Kidney glomerular epithelial cell (primary cell): ENCODE data around the gene TLDC2.
A peak's percentile ranks its signal among the peaks of the same experiment; 100 is the strongest.

Experiments
- DNase-seq: peaks from one replicate; lab custom pipeline; 2025; lab: John Stamatoyannopoulos, UW

TLDC2 gene

DNA sequence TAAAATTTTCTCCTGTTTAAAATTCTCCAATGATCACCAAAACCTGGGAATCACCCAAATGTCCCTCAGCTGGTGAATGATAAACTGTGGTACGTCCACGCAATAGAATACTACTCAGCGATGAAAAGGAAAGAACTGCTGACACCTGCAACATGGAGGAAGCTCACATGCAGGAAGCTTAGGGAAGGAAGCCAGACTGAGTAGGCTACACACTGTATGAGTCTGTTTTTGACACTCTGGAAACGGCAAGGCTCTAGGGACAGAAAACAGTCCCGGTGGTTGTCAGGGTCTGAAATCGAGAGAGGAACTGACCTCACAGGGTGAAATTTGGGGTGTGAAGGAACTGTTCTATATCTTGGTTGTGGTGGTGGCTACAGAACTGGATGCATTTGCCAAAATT lies 25.2 kb upstream of the TLDC2 start:
- no peak for DNase-seq

- no peak for DNase-seq
Observed at GRCh38 chr20:36851490-36851889, 24.4 kb upstream of the TLDC2 start.

- no peak for DNase-seq
Observed at GRCh38 chr20:36852187-36852586, 23.8 kb upstream of the TLDC2 start.

- no peak for DNase-seq
Observed at GRCh38 chr20:36854348-36855240, 21.3 kb upstream of the TLDC2 start.

GRCh38 chr20:36855241-36855657 lies 20.7 kb upstream of the TLDC2 start:
- no peak for DNase-seq

GRCh38 chr20:36856195-36856594 lies 19.7 kb upstream of the TLDC2 start:
- DNase-seq: no peak

DNA sequence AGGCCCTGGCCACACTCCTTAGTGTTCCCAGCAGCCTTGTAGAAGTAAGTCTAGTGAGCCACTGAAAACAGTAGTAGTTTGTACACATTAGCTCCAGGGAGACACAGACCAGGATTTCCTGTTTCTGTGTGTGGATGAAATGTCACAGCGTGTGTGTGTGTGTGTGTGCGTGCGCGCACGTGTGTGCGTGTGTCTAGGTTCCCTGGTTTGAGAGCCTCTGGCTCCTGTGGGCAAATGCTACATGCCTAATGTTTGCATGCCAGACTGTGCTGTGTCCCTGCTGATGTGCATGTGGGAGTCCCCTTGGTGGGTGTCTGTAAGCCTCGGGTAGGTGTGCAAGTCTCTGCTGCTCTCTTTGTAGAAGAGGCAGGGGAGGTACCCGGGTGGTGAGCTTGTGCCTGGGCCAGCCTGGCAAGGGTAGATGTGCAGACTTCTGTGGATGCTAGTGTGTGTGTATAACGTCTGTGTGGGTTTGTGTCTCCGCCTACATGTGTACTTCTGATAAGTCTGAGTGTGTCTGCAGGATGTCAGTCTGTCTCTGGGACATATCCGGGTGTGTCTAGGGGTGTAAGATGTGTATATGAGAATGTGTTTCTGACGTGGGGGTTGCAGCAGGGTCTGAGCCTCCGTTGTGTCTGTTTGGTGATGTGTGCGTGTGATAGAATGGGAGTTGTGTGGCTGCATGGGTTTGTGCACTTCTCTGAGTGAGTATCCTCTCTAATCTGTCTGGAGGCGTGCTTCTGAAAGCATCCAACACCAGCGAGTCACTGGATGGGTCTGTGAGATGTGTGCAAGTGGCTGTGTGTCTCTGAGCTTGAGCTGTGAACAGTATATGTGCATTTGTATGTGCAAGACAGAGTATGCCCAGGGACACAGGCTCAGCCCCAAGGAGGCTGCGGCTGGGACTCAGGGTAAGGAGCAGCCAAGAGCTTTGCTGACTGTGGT lies 19.0 kb upstream of the TLDC2 start:
- no peak for DNase-seq

DNA sequence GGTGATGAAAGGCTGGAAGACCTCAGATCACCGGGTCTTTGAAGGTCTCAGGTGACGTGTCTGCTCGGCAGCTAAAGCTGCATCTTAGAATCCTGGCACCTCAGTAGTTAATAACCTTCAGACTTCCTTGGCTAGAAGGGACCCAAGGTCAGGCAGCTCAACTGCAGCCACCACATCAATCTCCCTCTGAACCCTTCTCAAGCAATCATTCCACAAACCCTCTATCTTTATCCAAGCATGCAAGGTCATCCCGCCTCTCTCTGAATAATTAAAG lies 16.7 kb upstream of the TLDC2 start:
- DNase-seq: no peak

DNA sequence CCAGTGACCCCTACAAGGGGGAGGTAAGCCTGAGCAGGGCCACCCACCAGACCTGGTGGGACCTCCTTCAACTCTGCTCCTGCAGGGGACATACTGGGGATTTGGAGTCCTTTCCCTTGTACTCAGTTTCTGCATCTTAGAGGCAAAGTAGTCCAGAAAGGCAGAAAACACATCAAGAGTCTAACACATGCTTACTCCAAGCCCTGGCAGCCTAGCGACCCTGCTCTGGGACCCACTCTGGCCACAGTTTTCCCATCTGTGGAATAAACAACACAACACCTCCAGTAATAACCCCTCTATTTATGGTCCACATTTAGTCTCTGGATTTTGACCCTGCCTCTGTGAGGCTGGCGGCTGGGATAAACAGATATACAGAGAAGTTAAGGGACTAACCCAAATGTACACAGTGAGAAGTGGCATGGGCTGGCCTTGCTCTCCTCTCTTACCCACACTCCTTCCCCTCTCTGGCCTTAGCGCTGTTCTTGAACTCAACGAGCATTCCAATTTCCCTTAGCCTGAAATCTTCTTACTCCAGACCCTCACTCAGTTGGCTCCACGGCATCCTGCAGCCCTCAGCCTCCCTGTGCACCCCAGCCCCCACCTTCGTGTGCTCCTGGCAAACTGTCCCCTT lies 16.1 kb upstream of the TLDC2 start:
- DNase-seq: no peak

DNA sequence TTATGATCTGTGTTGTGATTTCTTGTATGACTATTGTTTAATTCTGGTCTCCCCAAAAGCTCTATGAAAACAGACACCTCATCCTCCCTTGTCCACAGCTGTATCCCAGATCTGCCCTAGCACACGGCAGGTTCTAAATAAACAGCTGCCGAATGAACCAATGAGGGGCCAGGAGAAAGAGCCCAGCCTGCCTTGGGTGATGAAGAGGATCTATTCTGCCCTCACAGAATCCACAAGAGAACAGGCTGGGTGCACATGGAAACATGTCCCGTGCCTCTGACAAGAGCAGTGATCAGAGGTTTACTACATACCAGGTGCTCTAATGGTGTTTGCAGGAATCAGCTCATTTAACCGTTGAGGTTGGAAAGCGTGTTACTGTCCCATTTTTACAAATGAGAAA lies 15.6 kb upstream of the TLDC2 start:
- DNase-seq: no peak

- no peak for DNase-seq
Observed at GRCh38 chr20:36860811-36861624, 14.9 kb upstream of the TLDC2 start.

DNA sequence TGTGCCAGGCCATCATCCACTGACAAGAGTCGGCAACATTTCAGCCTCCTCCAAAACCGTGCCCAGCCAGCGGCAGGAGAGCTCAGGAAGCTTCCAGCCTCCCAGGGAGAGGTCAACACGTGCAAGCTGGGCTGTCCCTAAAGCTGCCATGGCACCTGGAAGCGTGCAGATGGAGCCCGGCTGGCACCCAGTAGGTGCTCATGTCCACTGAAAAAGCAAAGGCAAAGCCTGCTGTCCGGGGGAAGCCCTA lies 14.4 kb upstream of the TLDC2 start:
- DNase-seq: no peak

DNA sequence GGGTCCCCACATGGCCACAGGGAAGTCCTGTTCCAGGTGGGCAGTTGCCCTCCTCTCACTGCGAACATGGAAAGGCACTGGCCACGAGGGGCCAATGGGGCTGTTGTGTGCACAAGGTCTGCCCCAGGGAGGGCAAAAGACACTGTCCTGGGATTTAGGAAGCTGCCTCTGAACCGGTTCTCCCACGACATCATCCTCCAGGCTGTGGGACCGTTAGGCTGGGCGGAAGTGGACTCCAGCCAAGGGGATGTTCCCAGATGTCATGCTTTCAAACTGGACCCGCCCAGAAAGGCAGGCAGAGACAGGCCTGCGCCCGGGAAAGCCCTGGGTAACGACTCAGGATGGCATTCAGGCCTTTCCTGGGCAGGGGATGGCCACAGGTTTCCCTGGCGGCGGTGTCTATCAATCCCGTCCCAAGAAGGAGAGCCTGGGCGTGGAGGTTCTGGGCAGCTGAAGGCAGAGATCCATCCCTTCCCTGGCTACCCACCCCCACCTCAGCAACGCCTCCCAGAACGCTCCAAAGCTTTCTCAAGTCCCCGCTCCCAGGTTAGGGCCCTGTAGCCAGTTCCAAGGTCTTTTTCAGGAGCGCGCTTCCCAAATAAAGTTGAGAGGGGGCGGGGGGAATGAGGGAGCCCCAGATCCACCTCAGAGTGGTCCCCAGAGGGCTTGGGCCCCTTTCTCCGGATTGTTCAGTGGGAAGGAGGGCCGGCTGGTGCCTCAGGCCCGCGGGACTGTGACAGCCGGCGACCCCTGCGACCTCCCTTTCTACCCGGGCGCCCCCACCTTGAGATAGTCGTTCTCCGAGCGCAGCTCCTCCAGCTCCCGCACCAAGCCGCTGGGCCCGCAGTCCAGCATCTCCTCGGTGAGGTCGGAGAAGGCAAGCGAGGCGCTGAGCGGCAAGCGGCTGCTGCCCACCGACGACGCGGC lies 13.8 kb upstream of the TLDC2 start:
- DNase-seq: peak; percentile 57

- DNase-seq: no peak
Observed at GRCh38 chr20:36862857-36863668, 12.9 kb upstream of the TLDC2 start.

- DNase-seq: peak; percentile 21
Observed at GRCh38 chr20:36865076-36865860, 10.7 kb upstream of the TLDC2 start.

DNA sequence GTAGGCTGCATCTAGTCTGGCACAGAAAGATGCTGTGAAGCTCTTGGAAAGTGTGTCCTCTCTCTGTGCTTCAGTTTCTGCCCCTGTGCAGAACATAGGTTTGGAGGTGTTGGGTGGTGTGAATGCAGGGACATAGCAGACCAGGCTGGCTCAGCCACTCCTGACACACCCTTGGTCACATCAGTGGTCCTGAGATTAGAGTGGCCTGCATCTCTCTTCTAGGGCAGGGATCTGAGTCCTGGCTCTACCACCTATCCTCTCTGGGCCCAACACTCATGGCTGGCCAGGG lies 10.1 kb upstream of the TLDC2 start:
- no peak for DNase-seq

DNA sequence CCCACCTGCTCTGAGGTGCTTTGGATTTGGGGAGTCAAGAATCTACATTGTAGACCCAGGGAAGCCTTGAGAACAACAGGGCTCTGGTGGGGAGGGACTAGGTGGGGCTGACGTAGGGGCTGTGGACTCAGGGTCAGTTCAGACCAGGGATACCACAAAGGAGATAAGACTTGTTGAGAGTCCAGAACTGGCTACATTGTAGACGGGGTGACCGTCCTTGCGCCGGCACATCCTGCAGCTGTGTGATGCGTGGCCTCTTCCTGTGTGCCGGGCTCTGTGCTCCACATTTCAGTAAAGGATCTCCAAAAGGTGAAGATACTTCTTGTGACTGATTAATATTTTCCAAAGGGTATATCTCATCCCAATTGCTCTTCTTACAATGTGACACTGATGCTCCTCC lies 9.8 kb upstream of the TLDC2 start:
- DNase-seq: no peak

DNA sequence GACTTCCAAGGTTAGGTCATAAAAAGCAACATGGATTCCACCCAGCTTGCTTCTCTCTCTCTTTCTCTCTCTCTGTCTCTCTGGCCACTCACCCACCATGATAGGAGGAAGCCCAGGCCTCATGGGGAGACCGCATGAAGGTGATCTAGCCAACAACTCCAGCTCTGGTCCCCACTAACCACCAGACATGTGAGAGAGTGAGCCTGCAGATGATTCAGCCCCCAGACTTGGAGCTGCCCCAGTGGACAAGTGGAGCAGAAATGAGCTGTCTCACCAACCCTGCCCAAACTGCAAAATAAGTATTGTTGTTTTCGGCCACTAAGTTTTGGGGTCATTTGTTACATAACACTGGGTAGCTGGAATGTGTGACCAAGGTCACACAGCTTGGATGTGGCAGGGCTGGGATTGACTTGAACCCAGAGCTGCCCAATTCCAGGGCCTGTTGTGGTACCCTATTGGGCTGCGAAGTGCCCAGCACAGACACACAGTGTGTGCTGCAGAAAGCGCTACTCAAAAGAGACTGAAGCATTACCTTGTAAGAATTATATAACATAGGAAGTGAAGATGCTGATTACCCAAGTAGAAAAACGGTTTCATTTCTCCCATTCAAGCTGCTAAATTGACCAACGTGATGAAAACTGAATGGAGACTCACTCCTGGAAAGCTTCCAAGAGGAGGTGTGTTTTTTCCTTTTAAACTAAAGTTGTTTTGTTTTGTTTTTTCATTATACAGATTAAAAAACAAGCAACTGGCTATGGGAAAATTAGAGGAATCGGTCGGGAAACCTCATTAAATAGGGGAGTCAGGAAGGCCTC lies 9.1 kb upstream of the TLDC2 start:
- peak; percentile 24 for DNase-seq
